T follicular helper cell (primary cell): Measurements from ENCODE around the gene SYTL2.

ENCODE experiments used
- DNase-seq: peaks from one replicate; pipeline ENCODE4 v3.0.0-alpha.2; 2020; ENCODE audit warnings: low read depth

Gene SYTL2

GRCh38 chr11:85732965-85733364 lies 78.0 kb downstream of the SYTL2 start:
- DNase-seq: no peak

- DNase-seq: no peak
Measured at GRCh38 chr11:85726381-85726780, 84.6 kb downstream of the SYTL2 start.

DNA sequence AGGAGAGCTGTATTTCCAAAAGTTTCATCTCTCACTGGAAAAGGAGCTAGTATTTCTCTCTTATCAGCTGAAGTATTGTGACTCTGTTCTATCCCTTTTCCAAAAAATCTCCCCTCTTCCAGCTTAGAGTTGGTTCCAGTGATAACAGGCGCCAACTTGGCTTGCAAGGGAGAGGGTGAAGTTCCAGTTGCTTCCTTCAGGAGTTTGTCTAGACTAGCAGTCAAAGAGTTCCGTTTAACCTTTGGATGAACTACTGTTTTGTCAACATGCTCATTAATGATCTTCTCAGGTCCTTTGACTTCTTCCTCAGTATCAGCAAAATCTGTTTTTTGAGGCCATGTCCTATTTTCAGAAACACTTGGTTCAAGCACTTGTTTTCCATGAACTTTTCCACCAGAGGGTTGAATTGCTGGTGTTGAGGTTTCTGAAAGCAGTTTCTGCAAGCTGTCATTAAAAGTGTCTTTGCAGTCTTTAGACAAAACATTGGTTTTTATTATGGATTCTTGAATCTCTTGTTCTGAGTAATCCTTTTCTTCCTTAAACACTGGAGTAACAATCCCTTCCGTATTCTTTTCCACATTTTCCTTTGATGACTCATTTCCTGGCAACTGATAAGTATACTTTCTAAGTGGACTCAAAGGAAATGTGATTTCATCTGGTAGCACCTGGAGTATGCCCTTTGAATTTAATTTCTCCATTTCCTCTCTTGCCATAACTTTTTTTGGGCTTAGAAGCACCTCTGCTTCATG lies 85.3 kb downstream of the SYTL2 start:
- DNase-seq: no peak

DNA sequence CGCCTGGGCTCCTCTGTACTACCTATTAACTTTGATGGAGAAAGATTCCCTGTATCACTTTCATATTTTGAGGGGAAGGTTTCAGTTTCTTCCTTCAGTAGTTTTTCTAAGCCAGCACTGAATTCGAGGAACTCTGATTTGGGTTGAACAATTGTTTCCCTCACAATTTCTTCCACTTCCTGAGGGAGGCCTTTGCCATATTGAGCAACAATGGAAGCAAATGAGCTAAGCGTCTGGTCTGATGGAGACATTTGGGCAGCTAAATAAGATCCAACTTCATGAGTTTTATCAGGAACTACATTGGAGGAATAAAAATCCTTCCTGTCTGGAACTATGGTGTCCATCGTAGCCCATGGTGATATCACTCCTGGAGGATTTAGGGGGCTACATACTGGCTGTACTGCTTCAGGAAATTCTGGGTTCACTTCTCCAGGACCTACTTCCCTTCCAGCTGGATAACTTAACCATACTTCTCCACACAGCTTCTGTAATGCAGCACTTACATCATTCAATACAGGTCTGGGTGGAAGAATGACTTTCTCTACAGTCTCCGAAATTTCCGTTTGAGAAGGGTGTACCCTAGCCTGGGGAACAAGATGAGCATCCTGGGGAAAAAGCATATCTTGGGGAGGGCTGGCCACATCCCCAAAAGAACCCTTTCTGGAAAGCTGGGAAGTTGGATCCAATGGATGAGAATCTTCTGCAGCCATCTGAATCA lies 86.0 kb downstream of the SYTL2 start:
- no peak for DNase-seq

DNA sequence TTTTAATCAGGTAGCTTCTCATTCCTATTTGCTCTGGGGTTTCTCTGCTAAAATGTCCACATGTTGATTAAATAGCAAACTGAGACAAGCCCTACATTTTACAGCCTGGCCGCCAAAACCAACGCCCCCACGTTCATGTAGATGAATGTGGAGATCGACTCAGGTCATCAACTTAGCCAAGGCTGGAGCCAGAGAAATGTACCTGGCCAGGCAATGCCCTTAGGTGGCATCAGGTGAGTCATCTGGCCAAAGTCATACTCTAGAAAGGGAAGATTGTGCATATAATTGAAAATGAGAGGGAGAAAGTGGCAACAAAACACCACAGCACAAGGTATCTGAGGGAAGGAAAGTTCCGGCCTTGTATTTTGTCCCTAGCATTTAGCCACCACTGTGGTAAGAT lies 87.9 kb downstream of the SYTL2 start:
- no peak for DNase-seq

- DNase-seq: no peak
Measured at GRCh38 chr11:85721191-85721590, 89.8 kb downstream of the SYTL2 start.

- DNase-seq: no peak
Measured at GRCh38 chr11:85718991-85719807, 91.7 kb downstream of the SYTL2 start.

DNA sequence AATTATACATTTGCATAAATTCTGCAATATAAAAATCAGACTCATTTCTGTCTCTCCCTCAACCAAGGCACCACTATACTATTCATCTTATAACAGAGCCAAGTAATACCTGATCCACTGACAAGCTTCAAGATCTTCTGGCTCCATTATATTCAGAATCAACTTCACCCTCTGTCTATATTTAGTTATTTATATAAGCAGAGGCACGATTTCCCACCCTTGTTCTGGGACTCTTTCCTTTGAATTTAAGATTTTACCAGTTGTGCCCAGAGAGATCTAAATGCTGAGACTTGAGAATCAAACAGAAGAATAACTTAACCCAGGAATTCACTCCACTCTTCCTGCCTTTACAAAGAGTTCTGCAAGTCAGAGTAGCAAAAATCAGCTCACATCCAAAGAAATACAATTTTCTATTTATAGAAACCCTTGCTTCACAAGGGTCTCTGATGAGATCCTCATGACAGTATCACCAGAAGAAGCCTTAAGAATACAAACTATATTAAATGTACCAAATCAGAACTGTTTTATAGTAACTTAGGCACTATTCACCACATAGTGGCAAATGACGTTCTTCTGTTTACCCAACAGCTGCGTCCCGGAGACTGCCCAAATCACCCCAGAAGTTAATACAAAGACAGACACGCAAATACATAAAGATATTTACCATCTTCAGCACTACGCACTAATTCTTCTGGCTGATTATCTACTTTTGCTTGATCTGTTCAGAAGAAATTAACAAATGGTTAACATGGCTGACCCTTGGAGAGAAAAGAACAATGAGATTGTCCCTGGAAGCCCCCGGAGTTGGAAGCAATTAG lies 92.6 kb downstream of the SYTL2 start:
- no peak for DNase-seq

DNA sequence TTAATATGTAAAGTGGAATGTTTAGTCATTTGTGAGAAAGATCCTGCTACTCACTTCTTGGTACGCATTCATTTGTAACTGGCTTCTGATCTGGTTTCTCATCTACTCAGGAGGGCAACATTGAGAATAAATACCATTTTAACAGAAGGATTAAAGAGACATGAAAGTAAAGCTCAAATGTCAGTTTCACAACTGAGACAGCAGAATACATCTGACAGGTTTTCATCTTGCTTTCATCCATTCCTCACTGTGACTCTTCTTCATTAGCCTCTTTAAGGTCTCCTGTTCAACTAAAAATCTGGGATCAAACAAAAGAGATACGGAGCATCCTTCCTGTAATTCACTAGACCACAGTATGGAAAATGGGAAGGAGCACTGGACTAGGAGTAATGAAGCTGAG lies 93.5 kb downstream of the SYTL2 start:
- DNase-seq: no peak

DNA sequence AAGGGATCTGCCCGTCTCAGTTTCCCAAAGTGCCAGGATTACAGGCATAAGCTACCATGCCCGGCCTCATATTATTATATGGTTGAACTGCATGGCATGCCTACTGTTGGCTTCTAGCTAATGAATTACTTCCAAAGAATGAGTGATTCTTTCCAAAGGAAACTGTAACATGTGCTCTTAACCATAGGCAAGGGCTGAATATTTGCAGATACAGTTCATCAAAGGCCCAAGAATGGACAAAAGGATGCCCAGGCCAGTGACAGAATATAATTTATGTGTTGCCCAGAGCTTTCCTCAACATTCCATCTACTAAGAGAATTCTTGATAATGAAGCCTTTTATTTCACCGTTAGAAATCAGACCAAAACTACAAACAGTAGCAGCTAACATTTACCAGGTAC lies 98.0 kb downstream of the SYTL2 start:
- no peak for DNase-seq

DNA sequence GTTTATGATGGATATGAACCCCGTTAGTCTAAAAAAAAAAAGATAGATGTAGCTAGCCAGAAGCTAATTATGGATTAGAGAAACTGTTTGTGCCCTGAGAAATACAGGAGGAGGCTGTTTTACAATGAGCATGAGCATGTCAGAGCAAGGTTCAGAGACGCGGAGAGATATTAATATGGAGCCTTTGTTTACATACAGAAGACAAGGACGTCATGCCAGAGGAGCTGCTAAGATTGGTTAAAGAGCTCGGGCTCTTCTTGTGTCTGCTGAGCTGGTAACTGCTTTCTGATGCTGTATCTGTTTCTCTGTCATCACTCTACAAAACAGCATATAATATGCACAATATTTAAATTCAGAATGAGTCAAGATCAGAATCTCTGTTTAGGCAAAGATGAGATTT lies 100.0 kb downstream of the SYTL2 start:
- no peak for DNase-seq

- DNase-seq: no peak
Measured at GRCh38 chr11:85709941-85710702, 100.8 kb downstream of the SYTL2 start.

- DNase-seq: no peak
Measured at GRCh38 chr11:85705800-85706199, 105.1 kb downstream of the SYTL2 start.

GRCh38 chr11:85704967-85705366 lies 106.0 kb downstream of the SYTL2 start:
- no peak for DNase-seq

DNA sequence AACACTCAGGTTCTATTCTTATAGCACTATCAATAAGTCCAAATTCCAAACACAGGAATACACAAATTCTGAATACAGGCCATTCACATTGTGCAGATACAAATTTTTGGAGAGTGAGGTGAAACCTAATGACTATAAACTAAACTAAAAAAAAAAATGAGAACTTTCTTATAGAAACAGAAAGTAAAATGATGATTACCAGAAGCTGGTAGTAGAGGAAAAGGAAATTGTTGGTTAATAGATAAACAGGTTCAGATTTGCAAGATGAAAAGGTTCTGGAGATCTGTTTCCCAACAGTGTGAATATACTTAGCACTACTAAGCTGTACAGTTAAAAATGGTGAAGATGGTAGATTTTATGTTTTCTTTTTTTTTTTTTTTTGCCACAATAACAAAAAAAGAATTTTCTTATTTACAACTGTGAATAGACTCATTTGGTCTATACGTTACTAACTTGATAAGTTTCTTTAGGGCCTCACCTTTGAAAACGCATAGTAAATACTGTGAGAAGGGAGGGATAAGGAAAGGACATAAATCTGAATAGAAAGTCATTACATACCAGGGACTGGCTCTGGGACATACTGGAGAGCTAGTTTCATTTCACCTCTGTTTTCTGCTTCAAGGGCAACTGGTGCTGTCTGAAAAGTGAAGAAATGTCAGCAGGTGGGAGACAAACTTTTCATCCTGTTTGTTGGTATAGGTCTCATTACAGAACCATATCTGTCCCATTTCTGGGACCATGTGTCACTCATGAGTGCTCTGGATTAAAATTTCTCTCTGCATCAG lies 110.8 kb downstream of the SYTL2 start:
- DNase-seq: no peak

DNA sequence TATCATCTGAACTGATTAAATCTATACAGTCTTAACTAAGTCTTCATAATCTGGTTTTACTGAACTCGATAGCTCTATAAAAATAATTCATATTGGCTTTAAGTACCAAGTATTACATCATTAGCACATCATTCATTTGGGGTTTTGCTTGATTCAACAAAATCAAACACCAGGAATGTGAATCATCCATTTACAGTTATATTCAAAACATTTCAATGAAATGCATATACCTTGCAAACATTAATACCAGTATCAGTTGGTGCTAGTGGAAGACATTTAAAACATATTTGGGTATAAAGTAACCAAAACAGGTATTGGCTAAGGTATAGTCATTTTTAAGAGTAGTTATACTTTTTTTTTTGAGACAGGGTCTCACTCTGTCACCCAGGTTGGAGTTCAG lies 112.7 kb downstream of the SYTL2 start:
- no peak for DNase-seq

GRCh38 chr11:85697747-85698146 lies 113.2 kb downstream of the SYTL2 start:
- DNase-seq: no peak

DNA sequence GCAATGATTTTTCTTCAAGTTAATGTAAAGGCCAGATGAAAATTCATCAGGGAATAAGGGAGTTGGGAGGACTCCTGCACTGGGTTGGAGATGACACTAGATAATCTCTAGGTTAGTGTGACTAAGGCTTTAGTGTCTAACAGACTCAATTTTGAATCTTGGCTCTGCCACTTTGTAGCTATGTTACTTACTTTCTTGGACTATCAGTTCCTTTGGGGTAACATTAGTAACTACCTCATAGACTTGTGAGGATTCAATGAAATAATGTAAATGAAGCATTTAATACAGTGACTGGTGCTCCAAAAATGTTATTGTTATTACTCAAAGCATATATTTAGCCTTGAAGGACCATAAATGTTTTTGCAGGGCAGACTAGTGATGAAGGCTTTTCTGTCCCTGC lies 115.4 kb downstream of the SYTL2 start:
- no peak for DNase-seq

DNA sequence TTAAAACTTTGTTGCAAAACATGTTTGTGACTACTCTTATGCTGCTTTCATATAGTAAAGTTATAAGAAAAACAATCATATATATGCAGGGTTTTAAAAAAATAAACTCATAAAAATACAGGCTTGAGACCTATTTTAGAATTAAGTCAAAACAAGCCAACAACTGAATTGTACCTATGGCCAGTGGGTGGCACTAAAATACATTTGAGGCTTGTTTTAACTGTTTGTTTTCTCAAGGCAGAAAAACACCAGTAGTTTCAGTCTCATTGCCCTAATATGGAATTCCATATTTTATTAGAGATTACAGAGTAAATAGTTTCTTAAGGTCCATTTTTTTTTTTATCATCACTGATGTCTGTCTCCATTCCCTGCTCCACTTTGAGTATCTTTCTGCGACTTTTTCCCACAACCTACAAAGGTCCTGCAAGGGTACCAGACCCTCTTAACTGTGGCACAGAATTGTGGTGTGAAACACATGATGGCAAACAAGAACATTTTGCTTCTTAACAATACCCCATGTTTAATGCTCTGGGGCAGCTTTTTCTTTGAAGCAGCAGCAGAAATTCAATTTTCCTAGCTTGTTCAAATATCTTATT lies 116.5 kb downstream of the SYTL2 start:
- no peak for DNase-seq
